NCI-H2107 treated with DMSO at 0.1 percent for 48 hours (cell line): Measurements from ENCODE around the gene TTC28.
"Not testable (repeated sequence)": the region's sequence is repeated elsewhere in the genome, so short reads cannot be mapped to it uniquely, and the experiment has no call there.

Experiments
- DNase-seq: peaks from one replicate; lab custom pipeline; 2025; ENCODE audit not compliant: unreplicated experiment; lab: John Stamatoyannopoulos, UW

The TTC28 gene

DNA sequence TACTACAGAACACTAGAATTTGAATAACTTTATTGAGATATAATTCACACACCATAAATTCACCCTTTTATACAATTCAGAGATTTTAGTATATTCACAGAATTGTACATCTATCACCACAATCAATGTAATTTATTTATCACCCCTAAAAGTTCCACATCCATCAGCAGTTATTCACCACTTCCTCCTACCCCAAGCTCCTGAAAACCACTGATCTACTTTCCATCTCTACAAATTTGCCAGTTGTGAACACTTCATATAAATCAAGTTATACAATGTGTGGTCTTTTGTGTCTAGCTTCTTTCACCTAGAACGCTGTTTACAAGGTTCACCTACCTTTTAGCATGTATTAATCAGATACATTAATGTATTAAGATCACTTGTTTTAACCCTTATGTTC is 179.6 kb downstream of the TTC28 start:
- no peak for DNase-seq

DNA sequence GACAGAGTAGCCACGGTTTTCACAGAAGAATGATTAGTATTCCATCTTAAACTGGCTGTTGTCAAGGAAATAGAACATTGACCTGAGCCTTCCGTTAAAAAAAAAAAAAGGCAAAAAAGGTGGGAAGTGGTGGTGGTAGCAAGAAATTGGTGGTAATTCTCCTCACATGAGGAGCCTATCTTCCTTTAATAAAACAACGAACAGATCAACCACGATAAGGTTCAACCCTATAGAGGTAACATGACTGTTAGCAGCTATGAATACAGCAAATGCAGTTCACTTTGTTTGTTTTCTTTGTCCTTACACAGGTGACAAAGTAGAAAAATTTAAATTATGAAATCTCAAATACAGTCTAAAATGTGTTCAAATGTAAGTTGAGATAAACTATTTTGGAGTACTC is 181.6 kb downstream of the TTC28 start:
- no peak for DNase-seq

DNA sequence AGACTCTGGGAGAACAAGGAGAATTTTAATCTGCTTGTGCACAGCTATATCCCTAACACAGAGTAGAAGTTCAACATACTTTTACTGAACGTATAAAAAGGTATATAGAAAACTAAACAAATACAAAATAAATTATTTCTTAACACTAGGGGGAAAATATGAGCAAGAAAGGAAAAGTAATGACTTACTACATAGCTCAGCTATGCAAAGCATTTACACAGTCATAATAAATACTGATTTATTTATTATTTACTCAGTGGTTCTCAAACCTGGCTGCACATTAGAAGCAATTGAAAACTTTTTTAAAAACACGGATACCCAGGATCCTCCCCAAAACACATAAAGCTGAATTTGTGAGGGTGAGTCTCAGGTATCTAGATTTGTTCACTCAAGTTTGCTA is 182.5 kb downstream of the TTC28 start:
- no peak for DNase-seq

DNA sequence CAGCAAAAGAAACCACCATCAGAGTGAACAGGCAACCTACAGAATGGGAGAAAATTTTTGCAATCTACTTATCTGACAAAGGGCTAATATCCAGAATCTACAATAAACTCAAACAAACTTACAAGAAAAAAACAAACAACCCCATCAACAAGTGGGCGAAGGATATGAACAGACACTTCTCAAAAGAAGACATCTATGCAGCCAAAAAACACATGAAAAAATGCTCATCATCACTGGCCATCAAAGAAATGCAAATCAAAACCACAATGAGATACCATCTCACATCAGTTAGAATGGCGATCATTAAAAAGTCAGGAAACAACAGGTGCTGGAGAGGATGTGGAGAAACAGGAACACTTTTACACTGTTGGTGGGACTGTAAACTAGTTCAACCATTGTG is 188.4 kb downstream of the TTC28 start:
- not testable (repeated sequence) for DNase-seq

DNA sequence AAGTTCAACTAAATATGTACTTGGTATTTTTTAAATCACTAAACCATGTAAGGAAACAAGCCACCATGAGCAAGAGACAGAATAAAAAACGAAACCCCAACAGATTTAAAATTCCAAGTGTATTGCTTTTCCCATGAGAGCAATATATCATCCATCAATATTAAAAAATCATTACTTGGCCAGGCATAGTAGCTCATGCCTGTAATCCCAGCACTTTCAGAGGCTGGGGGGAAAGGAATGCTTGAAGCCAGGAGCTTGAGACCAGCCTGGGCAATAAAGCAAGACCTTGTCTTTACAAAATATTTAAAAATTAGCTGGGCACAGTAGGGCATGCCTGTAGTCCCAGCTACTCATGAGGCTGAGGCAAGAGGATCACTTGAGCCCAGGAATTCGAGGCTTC is 190.8 kb downstream of the TTC28 start:
- DNase-seq: no peak

DNA sequence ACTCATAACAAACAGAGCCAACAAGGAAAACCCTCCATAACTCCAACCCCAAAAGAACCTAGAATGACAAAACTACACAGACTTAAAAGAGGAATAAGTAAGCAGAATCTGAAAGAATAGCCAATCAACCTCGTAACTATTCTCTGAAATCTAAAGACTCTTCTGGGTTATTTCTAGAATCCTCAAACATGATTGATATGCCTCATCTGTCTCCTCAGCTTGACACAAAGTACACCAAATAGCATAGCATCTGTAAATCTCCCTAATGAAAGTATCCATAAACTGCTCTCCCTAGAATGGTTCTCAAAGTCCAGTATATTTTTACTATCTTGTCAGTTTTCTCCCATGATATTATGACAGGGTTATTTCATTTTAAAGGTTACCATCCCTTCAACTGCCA is 195.0 kb downstream of the TTC28 start:
- no peak for DNase-seq

DNA sequence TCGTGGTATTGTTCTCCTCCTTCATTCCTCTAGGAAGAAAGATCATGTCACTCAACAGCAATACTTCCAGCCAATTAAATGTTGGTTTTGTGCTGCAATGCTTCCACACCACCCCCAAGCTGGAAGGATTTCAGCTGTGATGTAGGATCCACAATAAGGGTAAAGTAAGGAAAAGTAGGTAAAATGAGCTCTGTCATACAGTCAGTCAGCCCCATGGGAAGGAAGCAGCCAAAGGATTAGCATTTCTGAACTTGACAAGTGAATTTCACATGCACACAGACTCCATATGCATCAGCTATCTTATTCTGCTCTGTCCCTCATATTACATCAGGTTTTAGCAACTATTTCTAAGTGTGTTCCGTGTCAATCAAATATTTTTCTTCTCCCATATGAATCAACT is 197.9 kb downstream of the TTC28 start:
- DNase-seq: no peak

DNA sequence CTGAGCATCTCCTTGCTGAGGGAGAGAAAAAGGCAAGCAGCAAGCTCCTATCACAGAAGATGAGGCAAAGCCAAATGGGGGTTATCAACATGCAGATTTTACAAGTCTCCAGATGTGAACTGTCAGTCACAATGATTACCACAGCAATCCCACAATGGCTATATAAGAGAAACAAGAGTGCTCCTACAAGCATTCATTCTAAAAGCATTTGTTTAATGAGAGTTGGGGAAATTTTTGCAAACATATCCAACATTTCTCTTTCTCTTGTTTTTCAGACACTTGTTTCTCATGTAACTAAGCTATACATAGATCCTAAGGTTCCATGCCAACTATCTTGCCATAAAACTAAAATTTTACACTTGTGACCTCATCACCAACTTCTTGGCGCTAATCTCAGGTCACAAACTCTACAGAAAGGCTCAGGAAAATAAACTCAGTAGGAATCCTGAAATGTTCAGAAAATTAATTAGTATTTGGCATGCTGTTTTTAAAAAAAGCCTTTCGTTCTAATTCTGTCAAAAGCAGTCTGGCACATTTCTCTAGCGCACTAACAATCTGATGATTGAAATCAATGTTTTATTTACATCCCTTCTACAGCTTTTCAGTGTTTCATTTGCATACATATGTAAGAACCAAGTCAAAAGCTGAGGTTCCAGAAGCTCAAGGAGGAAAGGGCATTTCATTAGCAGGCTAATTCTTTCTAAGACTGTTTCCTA is 199.5 kb downstream of the TTC28 start:
- no peak for DNase-seq

DNA sequence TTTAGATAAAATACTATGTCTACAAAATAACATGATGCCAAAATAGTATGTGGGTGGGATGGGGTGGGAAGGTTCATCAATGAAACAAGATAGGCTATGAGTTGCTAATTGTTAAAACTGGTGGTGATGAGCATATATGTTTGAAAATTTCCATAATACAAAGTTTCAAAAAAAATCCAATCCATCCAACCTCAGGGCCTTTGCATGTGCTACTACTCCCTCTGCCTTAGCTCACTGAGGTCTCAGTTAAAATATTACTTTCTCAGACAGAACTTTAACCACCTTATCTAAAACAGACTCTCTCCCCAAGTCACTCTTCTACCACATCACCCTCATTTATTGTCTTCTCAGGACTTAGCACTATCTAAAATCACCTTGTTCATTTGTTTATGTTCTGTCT is 201.1 kb downstream of the TTC28 start:
- DNase-seq: no peak

DNA sequence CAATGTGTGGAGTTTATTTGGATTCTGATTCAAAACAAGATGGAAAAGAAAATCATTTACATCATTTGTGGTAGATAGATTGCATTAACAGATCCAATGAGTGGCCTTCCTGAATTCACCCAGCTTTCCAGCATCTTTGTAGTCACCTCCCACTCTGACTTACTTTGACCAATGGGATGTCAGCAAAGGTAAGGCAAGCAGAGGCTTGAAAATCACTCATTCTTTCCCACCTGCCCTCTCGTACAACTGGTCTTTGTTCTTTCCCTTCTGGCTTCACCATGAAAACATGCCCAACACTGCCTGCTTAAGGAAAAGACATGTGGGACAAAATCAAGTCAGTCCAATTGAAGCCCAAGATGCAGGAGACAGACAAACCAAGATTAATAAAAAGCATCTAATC is 202.1 kb downstream of the TTC28 start:
- DNase-seq: no peak

DNA sequence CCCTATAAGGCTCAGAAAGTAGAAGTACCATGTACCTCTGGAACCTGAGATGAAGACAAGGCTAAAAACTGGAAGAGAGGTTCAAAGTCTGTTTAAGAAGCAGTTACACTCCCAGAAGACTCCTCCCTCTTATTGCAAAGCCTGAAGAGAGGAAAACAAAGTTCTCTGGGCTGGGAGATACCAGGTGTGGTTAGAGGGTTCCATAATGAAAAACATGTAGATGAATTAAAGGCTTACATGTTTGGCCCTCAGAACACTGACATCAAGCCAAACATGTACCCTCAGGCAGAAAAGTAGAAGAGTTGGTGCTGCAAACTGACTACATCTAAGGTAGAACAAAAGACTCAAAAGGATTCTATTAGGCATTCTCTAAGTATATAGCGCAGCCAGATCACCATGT is 205.3 kb downstream of the TTC28 start:
- no peak for DNase-seq

DNA sequence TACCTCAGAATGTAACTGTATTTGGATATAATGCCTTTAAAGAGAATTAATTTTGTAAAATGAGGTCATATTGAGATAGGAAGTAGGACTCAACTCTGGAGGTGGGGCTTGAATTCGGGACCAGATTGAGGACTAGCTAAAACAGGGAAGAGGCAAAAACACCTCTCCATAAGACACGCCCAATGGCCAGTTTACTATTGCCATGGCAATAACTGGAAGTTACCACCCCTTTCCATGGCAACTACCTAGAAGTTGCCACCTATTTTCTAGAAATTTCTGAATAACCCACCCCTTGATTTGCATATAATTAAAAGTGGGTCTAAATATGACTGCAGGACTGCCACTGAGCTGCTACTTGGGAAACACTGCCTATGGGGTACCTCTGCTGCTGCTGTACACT is 206.4 kb downstream of the TTC28 start:
- no peak for DNase-seq

DNA sequence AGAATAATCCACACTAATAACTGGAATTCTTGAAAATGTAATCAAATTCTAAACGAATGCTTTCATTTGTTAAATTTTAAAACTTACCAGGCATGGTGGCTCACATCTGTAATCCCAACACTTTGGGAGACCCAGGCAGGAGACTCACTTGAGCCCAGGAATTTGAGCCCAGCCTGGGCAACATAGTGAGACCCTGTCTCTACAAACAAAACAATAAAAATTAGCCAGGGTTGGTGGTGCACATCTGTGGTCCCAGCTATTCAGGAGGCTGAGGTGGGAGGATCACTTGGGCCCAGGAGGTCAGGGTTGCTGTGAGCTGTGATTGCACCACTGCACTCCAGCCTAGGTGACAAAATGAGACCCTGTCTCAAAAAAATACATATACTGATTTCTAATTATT is 212.6 kb downstream of the TTC28 start:
- DNase-seq: not testable (repeated sequence)

DNA sequence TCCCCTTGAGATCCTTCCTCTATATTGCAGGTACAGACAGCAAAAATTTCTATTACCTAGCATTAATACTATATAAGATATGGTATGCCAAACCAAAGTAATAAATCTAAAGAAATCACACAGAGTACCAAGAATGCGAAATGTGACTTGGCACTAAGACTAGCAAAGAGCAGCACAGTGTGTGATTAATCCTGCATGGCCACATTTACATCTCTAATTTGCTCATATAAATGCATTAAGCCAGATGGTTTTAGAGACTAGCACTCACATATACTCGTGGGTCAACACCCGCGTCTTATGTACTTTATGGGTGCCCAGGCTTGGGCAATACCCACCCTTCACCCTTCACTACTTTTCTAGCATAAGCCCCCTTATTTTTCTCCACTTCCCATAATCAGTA is 213.2 kb downstream of the TTC28 start:
- no peak for DNase-seq

DNA sequence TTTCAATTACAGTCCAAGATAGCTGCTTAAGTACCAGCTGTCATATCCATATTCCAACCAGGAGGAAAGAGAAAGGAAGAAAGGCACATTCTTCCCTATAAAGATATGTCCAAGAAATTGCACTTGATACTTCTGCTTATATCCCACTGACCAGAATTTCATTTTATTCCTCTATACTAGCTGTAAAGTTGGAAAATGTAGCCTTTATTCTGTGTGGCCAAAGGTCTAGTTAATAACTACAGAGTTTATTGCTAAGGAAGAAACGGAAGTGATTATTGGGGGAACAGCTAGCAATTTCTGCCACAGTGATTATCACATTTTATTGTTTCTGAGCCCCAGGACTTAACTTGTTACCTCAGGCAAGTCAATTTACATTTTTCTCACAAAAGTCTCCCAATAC is 213.8 kb downstream of the TTC28 start:
- no peak for DNase-seq

DNA sequence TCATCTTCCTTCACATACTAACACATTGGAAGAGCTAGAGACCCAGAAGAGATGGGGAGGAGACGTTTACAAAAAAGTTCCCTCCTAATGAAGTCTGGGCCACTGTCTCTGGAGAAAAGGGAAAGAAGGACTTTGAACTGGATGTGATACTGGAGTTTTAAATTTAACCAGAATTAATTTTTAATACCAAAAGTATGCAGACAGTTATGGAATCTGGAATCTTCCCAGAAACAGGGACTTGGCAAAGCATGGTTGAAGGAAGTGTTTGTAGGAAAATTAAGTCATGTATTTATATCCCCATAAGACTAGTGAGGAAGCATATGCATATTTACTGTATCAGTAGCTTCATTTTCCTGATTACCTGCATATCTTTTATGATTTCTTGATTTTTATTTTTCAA is 215.5 kb downstream of the TTC28 start:
- DNase-seq: no peak

DNA sequence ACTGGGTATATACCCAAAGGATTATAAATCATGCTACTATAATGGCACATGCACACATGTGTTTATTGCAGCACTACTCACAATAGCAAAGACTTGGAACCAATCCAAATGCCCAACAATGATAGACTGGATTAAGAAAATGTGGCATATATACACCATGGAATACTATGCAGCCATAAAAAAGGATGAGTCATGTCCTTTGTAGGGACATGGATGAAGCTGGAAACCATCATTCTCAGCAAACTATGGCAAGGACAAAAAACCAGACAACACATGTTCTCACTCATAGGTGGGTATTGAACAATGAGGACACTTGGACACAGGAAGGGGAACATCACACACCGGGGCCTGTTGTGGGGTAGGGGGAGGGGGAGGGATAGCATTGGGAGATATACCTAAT is 216.2 kb downstream of the TTC28 start:
- not testable (repeated sequence) for DNase-seq

DNA sequence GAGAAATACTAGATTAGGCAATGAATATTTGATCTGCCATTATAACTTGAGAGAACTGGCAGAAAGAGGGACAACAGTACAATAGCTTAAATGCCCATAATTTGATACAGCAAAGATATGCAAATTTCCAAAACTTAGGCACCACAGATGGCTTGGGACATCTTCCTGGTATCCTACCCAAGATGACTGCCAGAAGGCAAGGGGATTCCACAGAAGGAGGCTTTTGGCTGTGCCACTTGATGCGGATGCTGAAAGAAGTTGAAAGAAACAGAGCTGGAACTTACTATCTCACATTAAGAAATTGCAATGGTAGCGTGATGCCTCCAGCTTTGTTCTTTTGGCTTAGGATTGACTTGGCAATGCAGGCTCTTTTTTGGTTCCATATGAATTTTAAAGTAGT is 216.7 kb downstream of the TTC28 start:
- DNase-seq: no peak

DNA sequence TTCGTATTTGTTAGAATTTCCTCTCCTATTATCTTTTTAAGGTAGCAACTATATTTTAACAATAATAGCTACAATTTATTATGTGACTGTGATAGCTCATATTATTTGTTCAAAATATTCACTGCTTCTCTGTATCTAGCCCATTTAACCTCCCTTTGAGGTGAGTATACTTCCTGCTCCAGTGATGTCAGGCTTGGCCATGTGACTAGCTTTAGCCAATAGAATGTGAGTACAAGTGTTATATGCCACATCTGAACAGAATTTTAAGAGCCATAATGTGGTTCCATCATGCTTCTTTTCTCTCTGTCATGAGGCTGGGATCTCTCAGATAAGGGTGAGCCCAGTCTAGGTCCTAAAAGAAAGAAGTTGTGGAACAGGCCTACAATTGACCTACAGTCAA is 217.6 kb downstream of the TTC28 start:
- DNase-seq: no peak

DNA sequence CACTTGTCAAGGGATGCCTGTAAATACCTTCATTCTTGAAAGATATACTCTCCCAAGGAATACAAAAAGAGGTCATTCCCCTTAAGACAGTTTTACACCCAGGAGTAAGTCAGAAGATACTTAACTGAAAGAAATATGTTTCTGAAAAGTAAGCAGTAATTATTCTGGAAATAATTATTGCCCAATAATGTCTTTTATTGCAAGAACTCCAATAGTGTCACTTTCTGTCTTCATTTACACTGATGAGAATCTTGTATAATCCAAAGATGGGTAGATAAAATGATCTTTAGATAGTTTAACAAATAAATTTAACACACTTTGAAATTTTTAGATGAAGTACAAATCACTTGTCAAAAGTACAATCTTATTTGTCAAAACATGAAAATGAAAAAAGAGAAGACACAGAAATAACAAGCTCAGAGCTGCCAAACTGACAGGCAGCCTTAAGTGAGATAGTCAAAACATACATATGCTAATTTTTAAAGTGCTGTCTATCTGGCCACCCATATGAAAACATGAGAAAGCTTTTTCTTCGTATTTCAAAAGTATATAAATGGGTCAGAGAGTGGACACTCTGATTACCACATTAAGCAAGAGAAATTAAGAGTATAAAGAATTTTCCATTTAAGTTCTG is 225.1 kb downstream of the TTC28 start:
- no peak for DNase-seq

DNA sequence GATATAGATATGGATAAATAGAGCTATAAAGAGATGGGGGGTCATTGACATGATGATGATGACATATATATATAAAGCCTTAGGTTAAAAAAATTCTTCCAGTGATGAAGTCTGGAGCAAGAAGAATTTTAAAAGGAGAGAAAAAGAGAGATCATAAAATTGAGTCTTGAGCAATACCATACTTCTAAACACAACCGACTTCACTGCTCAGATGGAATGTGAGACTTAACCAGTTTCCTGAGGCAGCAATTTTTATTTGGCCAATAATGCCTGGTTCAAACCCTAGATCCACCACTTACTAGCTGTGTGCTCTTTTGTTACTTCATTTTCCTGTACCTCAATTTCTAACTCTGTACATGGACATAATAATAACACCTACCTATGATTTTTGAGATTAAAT is 229.5 kb downstream of the TTC28 start:
- no peak for DNase-seq

DNA sequence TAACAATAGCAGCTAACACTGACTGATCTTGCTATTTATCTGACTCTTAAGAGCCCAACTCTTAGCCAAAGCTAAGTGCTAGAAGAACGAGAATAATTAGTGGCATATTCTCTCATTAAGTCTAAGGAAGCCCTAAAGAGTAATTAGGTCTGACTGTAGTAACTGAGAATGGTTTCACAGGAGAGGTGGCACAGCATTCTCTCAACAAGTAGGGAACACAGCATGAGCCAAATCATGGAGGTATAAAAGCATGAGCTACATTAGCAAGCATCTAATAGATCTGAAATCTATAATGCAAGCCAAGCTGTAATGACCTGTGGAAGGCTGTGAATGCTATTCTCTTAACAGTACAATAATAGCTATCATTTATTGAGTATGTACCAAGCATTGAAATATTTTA is 230.6 kb downstream of the TTC28 start:
- DNase-seq: no peak

DNA sequence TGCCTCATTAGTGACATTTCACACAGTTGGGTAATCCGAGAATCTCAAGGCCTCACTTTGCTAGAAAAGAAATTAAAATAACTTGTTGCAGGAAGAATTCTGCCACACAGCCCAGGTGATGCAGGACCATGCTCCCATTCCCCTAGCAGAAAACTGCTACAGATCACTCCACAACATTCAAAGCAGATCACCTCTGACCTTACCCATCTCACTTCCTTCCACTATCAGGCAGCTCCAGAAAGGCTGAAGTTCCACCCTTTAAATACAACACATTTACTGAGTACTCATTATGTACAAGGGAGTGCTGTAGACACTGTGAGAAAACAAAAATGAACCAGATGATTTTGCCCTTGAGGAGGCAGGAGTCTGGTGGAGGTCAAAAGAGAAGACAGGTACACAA is 231.0 kb downstream of the TTC28 start:
- no peak for DNase-seq
